Transverse colon (tissue), 4 donors: ENCODE results near the gene CLIC6. TPM values are rescaled to one million over a fixed set of nuclear protein-coding genes. Genes with fewer than 3 reads are reported as not detected.

Source experiments
- DNase-seq: peaks from one replicate; pipeline ENCODE4 v3.0.0-alpha.2; 2019
- H3K27ac ChIP-seq, 4 donors: fragments of 200-600 bp; sonication (generic); 2 replicates each; pipeline ENCODE4 v1.5.1; 2016 to 2018; ENCODE audit warnings: inconsistent platforms in 4 of 4
- H3K27me3 ChIP-seq: fragments of 200-600 bp; sonication (generic); 2 replicates; pipeline ENCODE4 v1.5.1; 2017; ENCODE audit warnings: inconsistent platforms
- H3K36me3 ChIP-seq, 4 donors: fragments of 200-600 bp; sonication (generic); 2 replicates each; pipeline ENCODE4 v1.5.1; 2017 to 2019; ENCODE audit warnings: inconsistent platforms in 4 of 4
- H3K4me1 ChIP-seq, 4 donors: fragments of 200-600 bp; sonication (generic); 2 replicates each; pipeline ENCODE4 v1.5.1; 2017 to 2020; ENCODE audit warnings: inconsistent platforms in 4 of 4
- H3K4me3 ChIP-seq, 4 donors: fragments of 200-600 bp; sonication (generic); 1 replicate in 1 of 4; 2 replicates in 3 of 4; pipeline versions ENCODE4 v1.5.1 to v1.6.1; 2017 to 2019; ENCODE audit warnings: inconsistent platforms in 4 of 4
- H3K9me3 ChIP-seq, 2 donors: fragments of 200-600 bp; sonication (generic); 2 replicates each; pipeline ENCODE4 v1.5.1; 2017 to 2019; ENCODE audit warnings: inconsistent platforms in 2 of 2
- EP300 ChIP-seq: sonication (generic); formaldehyde crosslinking; IDR thresholded peaks from one replicate; pipeline ENCODE4 v1.6.1; 2017; ENCODE audit warnings: antibody characterized with exemption, low read depth
- POLR2A ChIP-seq: fragments of 450-650 bp; IDR thresholded peaks from one replicate; pipeline ENCODE4 v1.6.1; 2016; ENCODE audit warnings: antibody characterized with exemption, mild to moderate bottlenecking, moderate library complexity
- POLR2AphosphoS5 ChIP-seq, 3 donors: sonication (generic); formaldehyde crosslinking; IDR thresholded peaks; one replicate each; pipeline ENCODE4 v1.6.1; 2016; ENCODE audit warnings: antibody characterized with exemption in 3 of 3
- WGBS, 2 donors: methylation state at CpG; one replicate each; pipeline ENCODE4 v1.1.5; 2018; ENCODE audit warnings: low coverage in 1 of 2; 5-methylcytosine and 5-hydroxymethylcytosine counted together
- in situ Hi-C, 4 donors: fragments of 200-750 bp; cut with MboI; loops; one replicate each; pipeline versions ENCODE4 v1.15.0 to v1.15.1; 2017; ENCODE audit warnings: low sequenced_read_pairs in 3 of 4, low pct_ligation_motif_present in 1 of 4, low pct_unique_long_range_greater_than_20kb in 1 of 4
- intact Hi-C: fragments of 100-400 bp; cut with DNase I; formaldehyde crosslinking; loops from one replicate; pipeline ENCODE4 v1.15.1; 2023; ENCODE audit warnings: low total_unique reads
- total RNA-seq, 4 donors: library from RNA; depleted of rRNA; stranded (reverse); fragments of >200 nt; gene quantifications; one replicate each; pipeline ENCODE4 v1.1.0, GENCODE V29; 2016
- TF ChIP-seq, protein P1 (sequence below), 5 experiments: fragments of 200-600 bp in 3 of 5; fragments of 450-650 bp in 2 of 5; sonication (generic) in 3 of 5; IDR thresholded peaks; 1 replicate in 2 of 5; 2 replicates in 3 of 5; pipeline ENCODE4 v1.5.1; 2016 to 2017; ENCODE audit warnings: antibody characterized with exemption in 5 of 5, inconsistent platforms in 3 of 5, mild to moderate bottlenecking in 2 of 5, moderate library complexity in 1 of 5

CLIC6 gene
- total RNA-seq, 4 donors from 2014 or later, result 0.37 to 4.9 (median 3.7) TPM; not detected in 1

DNA sequence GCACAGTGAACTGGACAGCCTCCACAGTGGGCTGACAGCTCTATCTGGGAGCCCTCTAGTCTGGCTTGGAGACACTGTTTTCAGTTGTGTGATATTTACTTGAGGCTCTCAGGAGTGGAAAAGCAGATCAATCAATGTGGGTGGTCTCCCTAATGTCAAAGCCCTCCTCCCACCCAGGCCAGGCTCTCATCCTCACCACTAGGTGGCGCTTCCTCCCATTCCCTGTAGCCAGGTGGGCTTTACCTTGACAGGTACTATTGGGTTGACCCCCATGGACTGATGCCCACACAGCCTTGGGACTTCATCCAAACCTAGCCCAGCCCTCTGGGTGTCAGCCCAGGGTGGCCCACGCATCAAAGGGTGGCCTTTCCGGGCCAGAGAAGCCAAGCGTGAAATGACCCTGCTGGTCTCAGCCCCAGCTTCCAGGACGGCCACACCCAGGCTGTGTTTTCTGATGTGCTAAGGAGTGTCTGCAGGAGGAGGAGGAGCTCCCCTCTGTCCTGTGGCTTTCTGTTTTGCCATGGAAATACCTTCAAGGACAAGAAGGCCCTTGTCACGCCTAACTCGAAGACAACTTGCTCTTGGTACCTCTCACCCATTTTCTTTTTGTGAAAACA is 54.0 kb downstream of the CLIC6 start:
- 66 to 80% methylated on average over 2 to 7 of the region's 7 CpGs for whole genome bisulfite sequencing, 2 donors
- intact Hi-C loops (no loop called here), in situ Hi-C loops (loop anchor here in 1 of 4 donors (25.0 kb wide), 1 partner anchor 1315 kb away; no protein-coding TSS in a partner anchor)
- H3K27ac ChIP-seq, result no peak overlapping the region
- H3K27me3 ChIP-seq, result no peaks in the 10 kb centered on the region
- H3K36me3 ChIP-seq, result no peaks in the 10 kb centered on the region
- no peaks in the 10 kb centered on the region for H3K9me3 ChIP-seq
- no peak overlapping the region for H3K4me3 ChIP-seq
- H3K4me1 ChIP-seq, result peaks cover 0 to 7% (median 3%) of the 10 kb centered on the region in 4 donors
- no peak for DNase-seq
- no peak for TF ChIP-seq POLR2A
- no peak for TF ChIP-seq POLR2AphosphoS5 (IDR thresholded peaks at IDR 0.05)
- TF ChIP-seq, protein P1, sequence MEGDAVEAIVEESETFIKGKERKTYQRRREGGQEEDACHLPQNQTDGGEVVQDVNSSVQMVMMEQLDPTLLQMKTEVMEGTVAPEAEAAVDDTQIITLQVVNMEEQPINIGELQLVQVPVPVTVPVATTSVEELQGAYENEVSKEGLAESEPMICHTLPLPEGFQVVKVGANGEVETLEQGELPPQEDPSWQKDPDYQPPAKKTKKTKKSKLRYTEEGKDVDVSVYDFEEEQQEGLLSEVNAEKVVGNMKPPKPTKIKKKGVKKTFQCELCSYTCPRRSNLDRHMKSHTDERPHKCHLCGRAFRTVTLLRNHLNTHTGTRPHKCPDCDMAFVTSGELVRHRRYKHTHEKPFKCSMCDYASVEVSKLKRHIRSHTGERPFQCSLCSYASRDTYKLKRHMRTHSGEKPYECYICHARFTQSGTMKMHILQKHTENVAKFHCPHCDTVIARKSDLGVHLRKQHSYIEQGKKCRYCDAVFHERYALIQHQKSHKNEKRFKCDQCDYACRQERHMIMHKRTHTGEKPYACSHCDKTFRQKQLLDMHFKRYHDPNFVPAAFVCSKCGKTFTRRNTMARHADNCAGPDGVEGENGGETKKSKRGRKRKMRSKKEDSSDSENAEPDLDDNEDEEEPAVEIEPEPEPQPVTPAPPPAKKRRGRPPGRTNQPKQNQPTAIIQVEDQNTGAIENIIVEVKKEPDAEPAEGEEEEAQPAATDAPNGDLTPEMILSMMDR (IDR thresholded peaks at IDR 0.05), result peak in 4 of 5 experiments; percentile 28 to 40 (median 34)
- no peak for TF ChIP-seq EP300

DNA sequence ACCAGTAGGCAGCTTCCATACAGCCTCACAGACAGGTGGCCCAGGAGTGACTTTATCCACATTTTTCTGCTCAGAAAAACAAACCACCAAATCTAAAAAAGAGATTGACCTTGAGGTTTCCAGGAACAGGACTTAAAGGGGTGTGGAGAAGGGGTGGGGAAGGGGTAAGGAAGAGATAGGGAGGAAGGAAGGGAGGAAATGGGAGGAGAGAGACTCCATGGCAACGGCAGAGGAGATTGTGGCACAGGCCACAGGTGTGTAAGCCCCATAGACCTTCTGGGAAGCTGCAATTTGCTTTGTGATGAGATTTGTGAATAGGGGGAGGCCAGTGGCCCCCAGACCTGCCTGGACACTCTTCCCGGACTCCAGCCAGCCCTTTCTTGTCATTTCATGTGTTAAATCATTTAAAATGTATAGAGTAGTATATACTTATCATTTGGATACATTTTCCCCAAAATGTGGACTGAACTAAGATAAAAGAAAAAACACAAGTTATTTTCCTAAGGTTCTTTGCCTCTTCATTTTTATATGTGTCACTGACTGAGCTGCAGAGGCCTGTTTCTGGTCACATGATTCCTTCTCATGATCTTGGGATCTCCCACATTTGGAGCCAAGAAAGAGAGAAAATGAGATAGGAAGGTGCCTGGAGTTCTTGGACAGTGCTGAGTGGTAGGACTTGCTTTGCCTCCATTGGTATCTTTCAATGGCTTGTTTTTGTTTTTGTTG is 55.5 kb downstream of the CLIC6 start:
- Histone ChIP-seq H3K27ac (no peak overlapping the region), H3K4me3 (no peak overlapping the region), H3K36me3 (no peaks in the 10 kb centered on the region), H3K9me3 (no peaks in the 10 kb centered on the region), H3K27me3 (no peaks in the 10 kb centered on the region), H3K4me1 (peaks cover 0 to 7% (median 3%) of the 10 kb centered on the region in 4 donors)
- WGBS, 2 donors, result 33 to 54% methylated on average over 1 to 2 of the region's 2 CpGs
- DNase-seq, result no peak
- in situ Hi-C loops (loop anchor here in 1 of 4 donors (25.0 kb wide), 1 partner anchor 1313 kb away; no protein-coding TSS in a partner anchor), intact Hi-C loops (no loop called here)
- TF ChIP-seq EP300 (no peak), POLR2A (no peak), POLR2AphosphoS5 (IDR thresholded peaks at IDR 0.05) (no peak)
- TF ChIP-seq, protein P1 (IDR thresholded peaks at IDR 0.05), result no peak

DNA sequence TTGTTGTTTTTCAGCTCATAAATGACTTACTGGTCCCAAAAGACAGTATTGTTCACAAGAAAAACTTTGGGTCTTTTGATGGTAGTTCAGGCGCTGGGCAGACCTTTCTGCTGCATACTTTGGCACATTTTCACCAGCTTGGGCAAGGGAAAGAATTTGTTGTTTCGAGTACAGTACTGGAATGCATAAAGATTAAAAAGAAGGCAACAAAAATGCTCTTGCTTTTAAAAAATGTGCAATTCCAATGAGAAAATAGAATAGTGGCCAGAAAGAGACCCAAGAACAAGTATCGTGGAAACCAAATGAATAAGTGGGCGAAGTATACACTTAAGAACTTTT is 56.0 kb downstream of the CLIC6 start:
- Histone ChIP-seq H3K27ac (no peak overlapping the region), H3K27me3 (no peaks in the 10 kb centered on the region), H3K9me3 (no peaks in the 10 kb centered on the region), H3K4me3 (no peak overlapping the region), H3K4me1 (peaks cover 0 to 7% (median 3%) of the 10 kb centered on the region in 4 donors), H3K36me3 (no peaks in the 10 kb centered on the region)
- in situ Hi-C loops, result loop anchor here (25.0 kb wide), 3 partner anchors 687 to 1312 kb away; no protein-coding TSS in a partner anchor
- DNase-seq, result no peak
- intact Hi-C loops, result no loop called here
- no peak for TF ChIP-seq EP300
- no peak for TF ChIP-seq POLR2A
- TF ChIP-seq POLR2AphosphoS5 (IDR thresholded peaks at IDR 0.05), result no peak
- TF ChIP-seq, protein P1 (IDR thresholded peaks at IDR 0.05), result no peak
- 81 to 84% methylated on average over 4 of the region's 4 CpGs for WGBS, 2 donors

DNA sequence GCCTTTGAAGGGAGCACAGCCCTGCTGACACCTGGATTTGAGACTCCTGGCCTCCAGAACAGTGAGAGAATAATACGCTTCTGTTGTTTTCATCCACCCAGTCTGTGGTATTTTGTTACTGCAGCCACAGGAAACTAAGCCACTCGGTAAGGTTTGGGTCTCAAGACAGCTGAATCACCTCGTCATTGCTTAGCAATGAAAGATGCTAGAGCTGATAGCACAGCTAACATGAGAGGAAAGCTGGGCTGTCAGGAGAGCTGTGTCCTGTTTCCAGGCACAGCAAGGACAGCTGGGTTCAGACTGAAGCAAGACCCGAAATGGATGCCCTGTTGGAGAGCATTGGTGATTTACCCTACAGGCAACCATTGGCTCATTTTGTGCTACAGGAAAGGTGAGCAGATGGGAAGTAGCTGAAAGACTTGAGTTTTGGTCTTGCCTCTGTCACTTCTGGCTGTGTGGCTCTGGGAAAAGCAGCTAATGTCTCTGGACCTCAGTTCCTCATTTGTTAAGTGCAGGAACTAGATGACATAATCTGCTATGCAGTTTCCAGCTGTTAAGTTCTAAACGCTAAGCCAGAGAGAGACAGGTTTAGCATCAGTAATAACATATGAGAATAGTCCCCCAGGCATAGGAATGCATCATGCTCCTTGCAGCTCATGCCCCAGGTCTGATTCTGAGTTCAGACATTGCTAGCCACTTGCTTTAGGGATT is 58.0 kb downstream of the CLIC6 start:
- Histone ChIP-seq H3K4me1 (peaks cover 0 to 7% (median 3%) of the 10 kb centered on the region in 4 donors), H3K4me3 (no peak overlapping the region), H3K27me3 (no peaks in the 10 kb centered on the region), H3K27ac (no peak overlapping the region), H3K36me3 (no peaks in the 10 kb centered on the region), H3K9me3 (no peaks in the 10 kb centered on the region)
- TF ChIP-seq POLR2A (no peak), POLR2AphosphoS5 (IDR thresholded peaks at IDR 0.05) (no peak), EP300 (no peak)
- TF ChIP-seq, protein P1 (IDR thresholded peaks at IDR 0.05), result no peak
- intact Hi-C loops, result no loop called here
- no peak for DNase-seq
- 70 to 74% methylated on average over 4 to 5 of the region's 5 CpGs for WGBS, 2 donors
- in situ Hi-C loops, result loop anchor here (25.0 kb wide), 2 partner anchors 686 to 1111 kb away; no protein-coding TSS in a partner anchor
